Erythroblast (primary cell): ENCODE data around the gene RGS14.

Source experiments
- DNase-seq, 2 experiments: peaks; one replicate each; lab custom pipeline; 2025; lab: John Stamatoyannopoulos, UW
- GATA1 ChIP-seq: IDR thresholded peaks from 2 replicates; pipeline ENCODE4 v1.6.1; 2011; ENCODE audit warnings: low read depth, mild to moderate bottlenecking, control low read depth, low read length, moderate library complexity
- POLR2A ChIP-seq: IDR thresholded peaks from 2 replicates; pipeline ENCODE4 v1.6.1; 2011; ENCODE audit warnings: mild to moderate bottlenecking, low read length

Gene RGS14

GRCh38 chr5:177380805-177381126 is 23.0 kb downstream of the RGS14 start:
- TF ChIP-seq POLR2A (no peak), GATA1 (no peak)
- DNase-seq, result no peak

- DNase-seq, result peak; percentile 33 to 46
- TF ChIP-seq GATA1 (no peak), POLR2A (no peak)
These were observed 24.8 kb downstream of the RGS14 start for GRCh38 chr5:177382423-177383029.

- TF ChIP-seq POLR2A, result no peak
- TF ChIP-seq GATA1, result no peak
- no peak for DNase-seq
These were observed 25.5 kb downstream of the RGS14 start for GRCh38 chr5:177383181-177383580.

- DNase-seq, result no peak
- no peak for TF ChIP-seq GATA1
- no peak for TF ChIP-seq POLR2A
These were observed 26.4 kb downstream of the RGS14 start, which contains the start of gene SLC34A1 for GRCh38 chr5:177384134-177384533. Gene SLC34A1, plus strand, starts transcription at chr5:177384434. Its CDS starts 1,308 bp downstream, at chr5:177385742.

- DNase-seq, result no peak
- TF ChIP-seq GATA1 (no peak), POLR2A (no peak)
These were observed 28.0 kb downstream of the RGS14 start for GRCh38 chr5:177385720-177386119.

- DNase-seq, result no peak
- no peak for TF ChIP-seq GATA1
- no peak for TF ChIP-seq POLR2A
These were observed 28.8 kb downstream of the RGS14 start for GRCh38 chr5:177386542-177386941.

- TF ChIP-seq GATA1, result no peak
- TF ChIP-seq POLR2A, result no peak
- DNase-seq, result no peak
These were observed 29.7 kb downstream of the RGS14 start for GRCh38 chr5:177387405-177387804.

- TF ChIP-seq POLR2A (no peak), GATA1 (no peak)
These were observed 30.9 kb downstream of the RGS14 start for GRCh38 chr5:177388521-177389052.

GRCh38 chr5:177389241-177390169 is 31.8 kb downstream of the RGS14 start:
- no peak for TF ChIP-seq GATA1
- no peak for TF ChIP-seq POLR2A
- no peak for DNase-seq

More at GRCh38 chr5:177388521-177389052, 30.9 kb downstream of the RGS14 start:
- no peak for DNase-seq

- peak; percentile 81 to 90 for DNase-seq
- TF ChIP-seq GATA1 (no peak), POLR2A (no peak)
These were observed 32.9 kb downstream of the RGS14 start for GRCh38 chr5:177390363-177391300.

- no peak for DNase-seq
- TF ChIP-seq POLR2A, result no peak
- TF ChIP-seq GATA1, result no peak
These were observed 35.0 kb downstream of the RGS14 start for GRCh38 chr5:177392765-177393164.

- no peak for DNase-seq
- TF ChIP-seq POLR2A (no peak), GATA1 (no peak)
These were observed 35.6 kb downstream of the RGS14 start for GRCh38 chr5:177393206-177393765.

GRCh38 chr5:177393990-177394389 is 36.3 kb downstream of the RGS14 start:
- no peak for DNase-seq
- no peak for TF ChIP-seq POLR2A
- no peak for TF ChIP-seq GATA1

- no peak for DNase-seq
- TF ChIP-seq POLR2A, result no peak
- no peak for TF ChIP-seq GATA1
These were observed 38.4 kb downstream of the RGS14 start for GRCh38 chr5:177396078-177396477.

GRCh38 chr5:177396807-177397206 is 39.1 kb downstream of the RGS14 start:
- no peak for DNase-seq
- TF ChIP-seq GATA1 (no peak), POLR2A (no peak)
